Renal pelvis (tissue), 4 donors: ENCODE results near the gene SUCO. TPM values are rescaled to one million over a fixed set of nuclear protein-coding genes. Genes with fewer than 3 reads are reported as not detected.

Experiments used
- DNase-seq: peaks from one replicate; pipeline ENCODE4 v3.0.0-alpha.2; 2013
- polyA plus RNA-seq, 3 donors: library from polyadenylated mRNA; unstranded; fragments of 120-200 nt; gene quantifications; one replicate each; pipeline ENCODE4 v1.2.1, GENCODE V29; 2013; ENCODE audit not compliant: insufficient read length in 3 of 3

Gene SUCO
- polyA plus RNA-seq, 3 donors, result 51.4 to 65.4 (median 59.9) TPM

GRCh38 chr1:172512591-172512990 lies 20.4 kb upstream of the SUCO start:
- no peak for DNase-seq

GRCh38 chr1:172513479-172513878 lies 19.5 kb upstream of the SUCO start:
- no peak for DNase-seq

- DNase-seq, result no peak
Observed at GRCh38 chr1:172514108-172514507, 18.8 kb upstream of the SUCO start.

- DNase-seq, result no peak
Observed at GRCh38 chr1:172515436-172515835, 17.5 kb upstream of the SUCO start.

- DNase-seq, result no peak
Observed at GRCh38 chr1:172515927-172516326, 17.0 kb upstream of the SUCO start.

- no peak for DNase-seq
Observed at GRCh38 chr1:172517081-172517480, 15.9 kb upstream of the SUCO start.

- DNase-seq, result no peak
Observed at GRCh38 chr1:172517545-172517944, 15.4 kb upstream of the SUCO start.

- no peak for DNase-seq
Observed at GRCh38 chr1:172529304-172529703, 3.6 kb upstream of the SUCO start.

GRCh38 chr1:172530000-172530399 lies 3.0 kb upstream of the SUCO start:
- DNase-seq, result no peak

- DNase-seq, result no peak
Observed at GRCh38 chr1:172531412-172532182, 1.4 kb upstream of the SUCO start.

GRCh38 chr1:172532183-172532699 lies 709 bp upstream of the SUCO start:
- DNase-seq, result peak; percentile 98

- DNase-seq, result peak; percentile 66
Observed at GRCh38 chr1:172533513-172534151, 682 bp downstream of the SUCO start.

- DNase-seq, result no peak
Observed at GRCh38 chr1:172536256-172536655, 3.3 kb downstream of the SUCO start.

- DNase-seq, result no peak
Observed at GRCh38 chr1:172537366-172537765, 4.4 kb downstream of the SUCO start.

- no peak for DNase-seq
Observed at GRCh38 chr1:172537827-172538391, 5.0 kb downstream of the SUCO start.

GRCh38 chr1:172540635-172541034 lies 7.7 kb downstream of the SUCO start:
- DNase-seq, result no peak

- DNase-seq, result no peak
Observed at GRCh38 chr1:172544481-172545104, 11.6 kb downstream of the SUCO start.

GRCh38 chr1:172545396-172546004 lies 12.6 kb downstream of the SUCO start:
- no peak for DNase-seq

GRCh38 chr1:172547071-172547470 lies 14.1 kb downstream of the SUCO start:
- DNase-seq, result no peak

- no peak for DNase-seq
Observed at GRCh38 chr1:172549621-172550280, 16.8 kb downstream of the SUCO start.

- no peak for DNase-seq
Observed at GRCh38 chr1:172551279-172551678, 18.3 kb downstream of the SUCO start.

GRCh38 chr1:172554915-172555314 lies 22.0 kb downstream of the SUCO start:
- no peak for DNase-seq
